ENCODE measurements around the gene PAPPA2. TPM values are rescaled to one million over a fixed set of nuclear protein-coding genes. Genes with fewer than 3 reads are reported as not detected.

The PAPPA2 gene
- total RNA-seq, 1 experiment from 2014 or later, result not detected

- Histone ChIP-seq H3K27me3 (ENCODE audit: insufficient read depth, low read depth) (peaks cover 12% of the 10 kb centered on the region; the same call in 1 of the 2 replicates), H3K36me3 (ENCODE audit: low read depth) (no peaks in the 10 kb centered on the region), H3K4me3 (no peak overlapping the region), H3F3A (ENCODE audit: insufficient read depth, low read depth) (no peaks in the 10 kb centered on the region), H3K9me3 (ENCODE audit: insufficient read depth, low read depth) (no peaks in the 10 kb centered on the region), H3K4me2 (no peak overlapping the region), H3K27ac (no peak overlapping the region), H4K20me1 (ENCODE audit: insufficient read depth) (no peaks in the 10 kb centered on the region), H2AFZ (no peak overlapping the region), H3K9me2 (ENCODE audit: insufficient read depth) (no peaks in the 10 kb centered on the region; the same call in 1 of the 2 replicates), H3K4me1 (replicated peaks; ENCODE audit: insufficient read depth) (no peaks in the 10 kb centered on the region), H3K79me2 (ENCODE audit: low read depth) (no peaks in the 10 kb centered on the region)
- BruUV-seq (replicated peaks), result no TSS peak
- ChIA-PET CTCF (no interaction called here), POLR2A (ENCODE audit: unreplicated experiment) (no interaction called here)
- no peak for TF ChIP-seq EZH2 (IDR thresholded peaks at IDR 0.05; ENCODE audit: low read depth)
- no peak for TF ChIP-seq CTCF (conservative IDR thresholded peaks at IDR 0.05)
- intact Hi-C loops (cut with micrococcal nuclease; ENCODE audit: unreplicated experiment), result no loop called here
- no peak for DNase-seq
Measured at GRCh38 chr1:176786274-176786673, 323.3 kb downstream of the PAPPA2 start.

GRCh38 chr1:176789571-176790090, 326.7 kb downstream of the PAPPA2 start:
- no peak overlapping the region for H2AFZ ChIP-seq
- H4K20me1 ChIP-seq (ENCODE audit: insufficient read depth), result no peaks in the 10 kb centered on the region
- no peak for DNase-seq
- CTCF ChIA-PET, result no interaction called here
- POLR2A ChIA-PET (ENCODE audit: unreplicated experiment), result no interaction called here
- TF ChIP-seq CTCF (conservative IDR thresholded peaks at IDR 0.05) (no peak), EZH2 (IDR thresholded peaks at IDR 0.05; ENCODE audit: low read depth) (no peak)
- peaks cover 8% of the 10 kb centered on the region; the same call in 1 of the 2 replicates for H3K27me3 ChIP-seq (ENCODE audit: insufficient read depth, low read depth)
- no peaks in the 10 kb centered on the region for H3K79me2 ChIP-seq (ENCODE audit: low read depth)
- H3K9me3 ChIP-seq (ENCODE audit: insufficient read depth, low read depth), result no peaks in the 10 kb centered on the region
- intact Hi-C loops (cut with micrococcal nuclease; ENCODE audit: unreplicated experiment), result no loop called here
- H3K4me2 ChIP-seq, result no peak overlapping the region
- no peak overlapping the region for H3K27ac ChIP-seq
- H3K9me2 ChIP-seq (ENCODE audit: insufficient read depth), result no peaks in the 10 kb centered on the region; the same call in 1 of the 2 replicates
- H3K4me1 ChIP-seq (replicated peaks; ENCODE audit: insufficient read depth), result no peaks in the 10 kb centered on the region
- no TSS peak for BruUV-seq (replicated peaks)
- H3K4me3 ChIP-seq, result no peak overlapping the region
- no peaks in the 10 kb centered on the region for H3K36me3 ChIP-seq (ENCODE audit: low read depth)
- no peaks in the 10 kb centered on the region for H3F3A ChIP-seq (ENCODE audit: insufficient read depth, low read depth)

- Histone ChIP-seq H3K4me1 (replicated peaks; ENCODE audit: insufficient read depth) (no peaks in the 10 kb centered on the region), H3K4me3 (no peak overlapping the region), H3K9me2 (ENCODE audit: insufficient read depth) (no peaks in the 10 kb centered on the region; the same call in 1 of the 2 replicates), H4K20me1 (ENCODE audit: insufficient read depth) (no peaks in the 10 kb centered on the region), H3K27me3 (ENCODE audit: insufficient read depth, low read depth) (peaks cover 8% of the 10 kb centered on the region; the same call in 1 of the 2 replicates), H2AFZ (no peak overlapping the region), H3K36me3 (ENCODE audit: low read depth) (no peaks in the 10 kb centered on the region), H3K9me3 (ENCODE audit: insufficient read depth, low read depth) (no peaks in the 10 kb centered on the region), H3K79me2 (ENCODE audit: low read depth) (no peaks in the 10 kb centered on the region), H3K27ac (no peak overlapping the region), H3K4me2 (no peak overlapping the region), H3F3A (ENCODE audit: insufficient read depth, low read depth) (no peaks in the 10 kb centered on the region)
- no peak for DNase-seq
- ChIA-PET CTCF (no interaction called here), POLR2A (ENCODE audit: unreplicated experiment) (no interaction called here)
- BruUV-seq (replicated peaks), result no TSS peak
- TF ChIP-seq EZH2 (IDR thresholded peaks at IDR 0.05; ENCODE audit: low read depth) (no peak), CTCF (conservative IDR thresholded peaks at IDR 0.05) (no peak)
- intact Hi-C loops (cut with micrococcal nuclease; ENCODE audit: unreplicated experiment), result no loop called here
Measured at GRCh38 chr1:176790786-176791185, 327.8 kb downstream of the PAPPA2 start.

Measured in PC-9 (cell line).